Hematopoietic multipotent progenitor cell treated with erythropoietin and hydrocortisone succinate and interleukin-3 and kit ligand, for 6 days (in vitro differentiated cells): Measurements from ENCODE around the gene SLC27A1.
"Not testable (repeated sequence)": the region's sequence is repeated elsewhere in the genome, so short reads cannot be mapped to it uniquely, and the experiment has no call there.

Source experiments
- DNase-seq: peaks from one replicate; pipeline ENCODE4 v3.0.0-alpha.2; 2015

Gene SLC27A1

GRCh38 chr19:17541184-17541759 is 70.9 kb downstream of the SLC27A1 start:
- DNase-seq, result no peak

- no peak for DNase-seq
Measured at GRCh38 chr19:17542042-17542441, 71.7 kb downstream of the SLC27A1 start.

DNA sequence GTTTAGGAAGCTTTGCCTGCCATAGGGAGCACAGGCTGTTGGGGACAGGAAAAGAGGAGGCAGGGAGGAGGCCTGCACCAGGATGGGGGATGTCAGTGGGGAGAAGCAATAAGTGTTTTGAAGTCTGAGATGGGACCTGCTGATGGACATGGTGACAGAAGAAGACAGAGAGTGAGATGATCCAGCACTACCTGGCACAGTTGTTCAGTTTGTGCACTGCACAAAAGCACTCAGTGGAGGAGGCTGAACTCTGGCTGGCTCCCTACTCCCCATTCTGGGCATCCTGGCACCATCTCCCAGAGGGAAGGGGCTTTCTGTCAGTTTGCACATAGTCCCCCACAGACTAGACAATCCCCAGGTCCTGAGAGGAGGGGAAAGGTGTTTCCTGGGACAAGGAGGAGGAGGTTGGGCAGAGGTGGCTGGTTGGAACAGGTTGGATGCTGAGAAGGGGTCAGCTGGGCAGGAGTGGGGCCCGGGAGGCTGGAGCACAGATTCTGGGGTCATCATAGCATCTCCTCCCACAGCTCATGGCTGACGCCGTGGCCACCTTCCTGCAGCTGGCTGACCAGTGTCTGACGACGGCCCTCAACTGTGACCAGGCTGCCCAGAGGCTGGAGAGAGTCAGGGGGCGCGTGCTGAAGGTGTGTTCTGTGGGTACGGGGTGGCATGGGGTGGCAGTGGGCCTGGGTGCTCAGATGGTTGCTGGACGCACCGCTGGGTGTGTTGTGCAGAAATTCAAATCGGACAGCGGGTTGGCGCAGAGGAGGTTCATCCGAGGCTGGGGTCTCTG is 72.7 kb downstream of the SLC27A1 start:
- no peak for DNase-seq

DNA sequence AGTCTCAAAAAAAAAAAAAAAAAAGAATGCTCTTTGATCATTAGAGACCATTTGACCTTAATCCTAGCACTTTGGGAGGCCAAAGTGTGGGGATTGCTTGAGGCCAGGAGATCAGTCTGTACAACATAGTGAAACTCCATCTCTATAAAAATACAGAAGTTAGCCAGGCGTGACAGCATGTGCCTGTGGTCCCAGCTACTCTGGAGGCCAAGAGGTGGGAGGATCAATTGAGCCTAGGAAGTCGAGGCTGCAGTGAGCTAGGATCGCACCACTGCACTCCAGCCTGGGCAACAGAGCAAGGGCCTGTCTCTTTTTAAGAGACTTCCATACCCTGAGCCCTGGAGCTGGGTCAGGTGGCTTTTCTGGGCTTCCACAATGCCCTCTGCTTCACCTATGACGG is 73.7 kb downstream of the SLC27A1 start:
- DNase-seq, result no peak

GRCh38 chr19:17544418-17544817 is 74.1 kb downstream of the SLC27A1 start:
- no peak for DNase-seq

GRCh38 chr19:17548145-17548544 is 77.8 kb downstream of the SLC27A1 start:
- no peak for DNase-seq

DNA sequence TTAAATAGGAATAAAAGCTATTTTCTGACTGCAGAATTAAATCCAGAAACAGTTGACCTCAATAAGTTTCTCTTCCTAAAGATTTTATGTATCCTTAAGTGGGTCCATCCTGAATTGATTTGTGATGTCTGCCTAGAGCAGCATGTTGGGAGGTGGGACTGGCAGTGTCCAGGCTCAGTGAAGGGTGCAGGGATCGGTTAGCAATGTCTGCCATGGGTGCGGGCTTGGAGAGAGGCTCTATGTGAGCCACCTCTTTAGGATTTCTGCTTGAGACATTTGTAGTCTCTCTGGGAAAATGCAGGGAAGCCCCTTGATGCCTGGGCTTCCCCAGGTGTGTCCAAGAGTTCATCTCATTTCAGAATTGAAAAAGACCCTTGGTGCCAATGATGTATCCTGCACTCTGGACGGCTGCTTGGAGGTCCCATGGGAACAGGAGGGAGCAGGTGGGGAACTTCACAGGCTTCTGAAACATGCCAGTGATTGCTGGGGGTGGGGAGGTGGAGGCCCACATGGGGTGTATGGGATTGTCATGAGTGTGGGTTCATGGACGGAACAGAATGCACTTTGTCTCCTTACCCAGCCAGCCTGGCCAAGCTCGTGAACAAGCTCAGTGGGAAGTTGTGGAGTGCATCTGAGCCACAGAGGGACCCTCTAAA is 78.9 kb downstream of the SLC27A1 start:
- DNase-seq, result no peak

DNA sequence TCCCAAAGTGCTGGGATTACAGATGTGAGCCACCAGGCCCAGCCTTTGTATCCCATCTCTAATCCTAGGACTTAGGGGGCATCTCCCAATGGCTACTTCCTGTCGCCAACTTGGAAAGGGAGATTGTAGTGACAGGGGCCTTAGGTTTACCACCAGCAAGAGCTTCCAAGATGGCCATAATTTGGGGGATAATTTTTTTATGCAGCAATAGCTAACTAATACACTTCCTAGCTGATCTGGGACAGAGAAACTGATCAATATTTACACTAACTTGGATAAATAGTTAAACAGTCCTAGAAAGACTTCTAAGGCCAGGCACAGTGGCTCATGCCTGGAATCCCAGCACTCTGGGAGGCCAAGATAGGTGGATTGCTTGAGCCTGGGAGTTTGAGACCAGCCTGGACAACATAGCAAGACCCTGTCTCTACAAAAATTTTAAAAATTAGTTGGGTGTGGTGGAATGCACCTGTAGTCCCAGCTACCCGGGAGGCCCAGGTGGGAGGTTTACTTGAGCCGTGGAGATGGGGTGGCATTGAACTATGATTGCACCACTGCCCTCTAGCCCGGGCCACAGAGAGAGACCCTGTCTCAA is 79.8 kb downstream of the SLC27A1 start:
- no peak for DNase-seq

- DNase-seq, result not testable (repeated sequence)
Measured at GRCh38 chr19:17552735-17553134, 82.4 kb downstream of the SLC27A1 start.

DNA sequence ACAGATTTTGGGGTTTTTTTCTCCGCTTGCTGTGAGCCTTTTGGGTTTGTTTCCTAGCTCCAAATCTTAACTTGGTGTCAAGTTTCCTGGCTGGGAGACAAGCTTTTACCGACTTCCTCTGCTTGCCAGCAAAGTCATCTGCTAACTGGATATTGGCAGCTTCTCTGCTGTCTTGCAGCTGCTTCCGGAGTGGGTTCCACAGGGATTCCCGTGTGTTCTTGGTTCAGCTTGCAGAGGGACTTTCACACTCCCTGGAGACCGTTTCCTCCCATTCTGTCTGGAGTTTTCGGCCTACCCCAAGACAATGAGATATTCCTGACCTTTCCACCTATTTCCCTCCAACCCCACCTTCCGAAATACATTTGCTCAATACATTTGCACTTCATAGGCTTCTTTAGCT is 82.9 kb downstream of the SLC27A1 start:
- DNase-seq, result no peak

DNA sequence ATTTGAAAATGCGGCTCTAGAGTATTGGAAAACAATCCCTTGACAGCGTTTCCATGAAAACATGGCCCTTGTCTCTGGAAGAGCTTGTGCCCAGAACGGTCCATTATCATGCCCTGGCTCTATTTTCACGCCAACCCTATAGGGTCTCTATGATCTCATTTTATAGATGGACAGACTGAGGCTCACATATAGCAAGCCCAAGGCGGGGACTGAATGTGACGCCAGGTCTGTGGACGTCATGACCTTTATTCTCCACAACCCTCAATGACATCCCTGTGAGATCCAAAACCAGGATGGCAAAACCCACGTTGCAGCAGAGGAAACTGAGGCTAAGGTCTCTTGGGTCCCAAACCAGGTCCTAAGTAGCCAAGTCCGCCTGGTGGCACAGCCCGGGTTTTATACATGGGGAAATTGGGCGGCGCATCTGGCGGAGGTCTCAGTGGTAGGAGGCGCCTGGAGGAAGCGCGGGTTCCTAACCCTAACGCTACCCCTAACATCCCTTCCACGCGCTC is 84.7 kb downstream of the SLC27A1 start:
- no peak for DNase-seq

GRCh38 chr19:17555480-17555928 is 85.2 kb downstream of the SLC27A1 start, which contains the start of gene COLGALT1:
Gene COLGALT1 (plus strand): TSS chr19:17555649. CDS start chr19:17555714, 65 bp downstream.
- DNase-seq, result peak; percentile 100
